Muscle of leg (tissue), 11 donors: Measurements from ENCODE around the gene NFASC. TPM values are rescaled to one million over a fixed set of nuclear protein-coding genes. Genes with fewer than 3 reads are reported as not detected.

Experiments used
- DNase-seq: peaks from one replicate; pipeline ENCODE4 v3.0.0; 2013
- H3K27ac ChIP-seq: one replicate; pipeline ENCODE4 v1.5.1; 2013; ENCODE audit warnings: mild to moderate bottlenecking, low read length, control low read depth
- H3K27me3 ChIP-seq: one replicate; pipeline ENCODE4 v1.6.1; 2013; ENCODE audit warnings: low read length; ENCODE audit not compliant: control insufficient read depth, insufficient read depth
- H3K36me3 ChIP-seq: one replicate; pipeline ENCODE4 v1.6.1; 2013; ENCODE audit warnings: low read length; ENCODE audit not compliant: control insufficient read depth, insufficient read depth
- H3K4me1 ChIP-seq: one replicate; pipeline ENCODE4 v1.6.1; 2013; ENCODE audit warnings: low read length; ENCODE audit not compliant: control insufficient read depth, insufficient read depth
- H3K4me3 ChIP-seq: one replicate; pipeline ENCODE4 v1.5.1; 2013; ENCODE audit warnings: low read length, control low read depth
- H3K9me3 ChIP-seq: replicated peaks from 2 replicates; pipeline ENCODE4 v1.6.1; 2013; ENCODE audit warnings: low read depth, low read length; ENCODE audit not compliant: control insufficient read depth
- WGBS: methylation state at CpG from one replicate; pipeline ENCODE4 v1.1.5; 2013; ENCODE audit warnings: missing lambda C conversion rate; ENCODE audit not compliant: insufficient coverage; 5-methylcytosine and 5-hydroxymethylcytosine counted together
- polyA plus RNA-seq, 8 donors: library from polyadenylated mRNA; unstranded; fragments of 120-200 nt; gene quantifications; one replicate each; pipeline versions ENCODE4 v1.2.1 to v1.2.3, GENCODE V29; 2013; ENCODE audit warnings: inconsistent platforms in 1 of 8, low replicate concordance in 1 of 8; ENCODE audit not compliant: insufficient read length in 8 of 8, insufficient read depth in 1 of 8
- total RNA-seq: library from RNA; stranded (reverse); fragments of 120-200 nt; gene quantifications from one replicate; pipeline ENCODE4 v1.2.4, GENCODE V29; 2013

The NFASC gene
- total and polyA plus RNA-seq, 9 donors = 0.81 to 1.8 (median 1.1) TPM

DNA sequence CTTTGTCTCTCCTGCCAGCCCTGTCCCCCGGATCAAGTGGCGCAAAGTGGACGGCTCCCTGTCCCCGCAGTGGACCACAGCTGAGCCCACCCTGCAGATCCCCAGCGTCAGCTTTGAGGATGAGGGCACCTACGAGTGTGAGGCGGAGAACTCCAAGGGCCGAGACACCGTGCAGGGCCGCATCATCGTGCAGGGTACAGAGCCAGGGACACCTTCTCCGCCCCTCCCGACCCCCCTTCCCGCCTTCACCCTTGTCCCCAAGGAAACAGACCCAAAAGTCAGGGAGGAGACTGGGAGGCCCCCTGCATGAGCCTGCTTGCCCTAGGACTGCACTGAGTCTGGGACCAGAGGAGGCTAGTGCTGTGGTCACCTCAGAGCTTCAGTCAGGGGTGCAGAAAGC is 190.6 kb downstream of the NFASC start:
- DNase-seq = no peak
- Histone ChIP-seq H3K4me3 (no peak overlapping the region), H3K27ac (no peak overlapping the region), H3K36me3 (no peaks in the 10 kb centered on the region), H3K27me3 (peaks cover 2% of the 10 kb centered on the region), H3K9me3 (no peaks in the 10 kb centered on the region), H3K4me1 (peaks cover 4% of the 10 kb centered on the region)
- WGBS = 81% methylated on average over 9 of the region's 14 CpGs

DNA sequence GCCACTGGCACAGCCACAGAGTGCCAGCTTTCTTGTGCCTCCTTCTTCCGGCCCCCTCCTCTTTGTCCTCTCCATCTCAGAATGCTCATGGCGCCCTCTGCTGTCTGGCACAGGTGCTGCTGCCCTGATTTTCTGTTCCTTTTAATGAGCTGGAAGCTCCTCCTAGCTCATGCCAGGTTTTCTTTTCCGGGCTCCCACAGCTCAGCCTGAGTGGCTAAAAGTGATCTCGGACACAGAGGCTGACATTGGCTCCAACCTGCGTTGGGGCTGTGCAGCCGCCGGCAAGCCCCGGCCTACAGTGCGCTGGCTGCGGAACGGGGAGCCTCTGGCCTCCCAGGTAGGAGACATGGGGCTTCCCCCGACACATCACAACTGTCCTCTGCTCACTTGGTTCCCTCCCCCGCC is 191.0 kb downstream of the NFASC start:
- Histone ChIP-seq H3K4me1 (peaks cover 4% of the 10 kb centered on the region), H3K27me3 (peaks cover 2% of the 10 kb centered on the region), H3K27ac (no peak overlapping the region), H3K36me3 (no peaks in the 10 kb centered on the region), H3K4me3 (no peak overlapping the region), H3K9me3 (no peaks in the 10 kb centered on the region)
- DNase-seq = peak; percentile 83
- WGBS = 29% methylated on average over 13 of the region's 13 CpGs

DNA sequence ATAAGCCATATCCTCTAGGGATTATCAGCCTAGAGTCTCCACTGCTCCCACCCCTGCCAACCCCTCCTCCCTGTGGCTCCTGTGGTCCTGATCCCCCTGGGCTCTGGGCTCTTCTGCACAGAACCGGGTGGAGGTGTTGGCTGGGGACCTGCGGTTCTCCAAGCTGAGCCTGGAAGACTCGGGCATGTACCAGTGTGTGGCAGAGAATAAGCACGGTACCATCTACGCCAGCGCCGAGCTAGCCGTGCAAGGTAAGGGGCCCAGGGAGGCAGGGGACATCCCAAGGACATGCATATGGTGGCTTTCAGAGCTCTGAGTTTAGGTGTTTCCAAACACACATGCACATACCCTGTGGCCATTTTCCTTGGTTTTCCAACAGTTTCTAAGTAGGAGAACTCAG is 191.7 kb downstream of the NFASC start:
- H3K27me3 ChIP-seq = peaks cover 2% of the 10 kb centered on the region
- H3K36me3 ChIP-seq = no peaks in the 10 kb centered on the region
- peaks cover 4% of the 10 kb centered on the region for H3K4me1 ChIP-seq
- H3K27ac ChIP-seq = no peak overlapping the region
- no peak for DNase-seq
- no peak overlapping the region for H3K4me3 ChIP-seq
- WGBS = 90% methylated on average over 8 of the region's 8 CpGs
- H3K9me3 ChIP-seq = no peaks in the 10 kb centered on the region

DNA sequence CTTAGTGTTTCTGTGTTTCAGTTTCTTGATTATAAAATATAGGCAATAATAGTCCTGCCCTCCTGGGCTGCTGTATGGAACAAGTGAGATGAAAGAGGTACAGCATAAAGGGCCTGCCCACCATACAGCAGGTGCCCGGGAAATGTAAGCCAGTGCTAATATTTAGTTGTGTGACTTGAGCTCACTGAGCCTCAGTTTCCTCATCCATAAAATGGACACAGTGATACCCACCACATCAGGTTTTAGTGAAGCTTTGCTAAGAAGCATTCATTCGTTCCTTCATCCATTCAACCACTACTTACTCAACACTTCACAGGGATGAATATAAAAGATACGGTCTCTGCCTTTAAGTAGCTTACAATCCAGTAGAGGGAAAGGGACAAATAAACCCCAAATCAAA is 192.2 kb downstream of the NFASC start:
- Histone ChIP-seq H3K27ac (no peak overlapping the region), H3K9me3 (no peaks in the 10 kb centered on the region), H3K4me1 (peaks cover 4% of the 10 kb centered on the region), H3K36me3 (no peaks in the 10 kb centered on the region), H3K4me3 (no peak overlapping the region), H3K27me3 (peaks cover 2% of the 10 kb centered on the region)
- no peak for DNase-seq
- 100% methylated on average over 1 of the region's 3 CpGs for WGBS

DNA sequence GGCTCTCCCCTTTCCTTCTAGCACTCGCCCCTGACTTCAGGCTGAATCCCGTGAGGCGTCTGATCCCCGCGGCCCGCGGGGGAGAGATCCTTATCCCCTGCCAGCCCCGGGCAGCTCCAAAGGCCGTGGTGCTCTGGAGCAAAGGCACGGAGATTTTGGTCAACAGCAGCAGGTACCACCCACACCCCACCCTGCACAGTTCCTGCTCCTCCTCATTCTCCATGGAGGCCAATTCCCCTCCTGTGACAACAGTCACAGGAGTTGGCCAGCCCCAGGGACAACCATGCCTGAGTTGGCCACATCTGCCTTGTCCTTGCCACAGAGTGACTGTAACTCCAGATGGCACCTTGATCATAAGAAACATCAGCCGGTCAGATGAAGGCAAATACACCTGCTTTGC is 193.6 kb downstream of the NFASC start:
- no peak overlapping the region for H3K27ac ChIP-seq
- no peaks in the 10 kb centered on the region for H3K36me3 ChIP-seq
- H3K27me3 ChIP-seq = peaks cover 2% of the 10 kb centered on the region
- DNase-seq = no peak
- 74% methylated on average over 11 of the region's 11 CpGs for WGBS
- H3K4me3 ChIP-seq = no peak overlapping the region
- H3K9me3 ChIP-seq = no peaks in the 10 kb centered on the region
- peaks cover 4% of the 10 kb centered on the region for H3K4me1 ChIP-seq

DNA sequence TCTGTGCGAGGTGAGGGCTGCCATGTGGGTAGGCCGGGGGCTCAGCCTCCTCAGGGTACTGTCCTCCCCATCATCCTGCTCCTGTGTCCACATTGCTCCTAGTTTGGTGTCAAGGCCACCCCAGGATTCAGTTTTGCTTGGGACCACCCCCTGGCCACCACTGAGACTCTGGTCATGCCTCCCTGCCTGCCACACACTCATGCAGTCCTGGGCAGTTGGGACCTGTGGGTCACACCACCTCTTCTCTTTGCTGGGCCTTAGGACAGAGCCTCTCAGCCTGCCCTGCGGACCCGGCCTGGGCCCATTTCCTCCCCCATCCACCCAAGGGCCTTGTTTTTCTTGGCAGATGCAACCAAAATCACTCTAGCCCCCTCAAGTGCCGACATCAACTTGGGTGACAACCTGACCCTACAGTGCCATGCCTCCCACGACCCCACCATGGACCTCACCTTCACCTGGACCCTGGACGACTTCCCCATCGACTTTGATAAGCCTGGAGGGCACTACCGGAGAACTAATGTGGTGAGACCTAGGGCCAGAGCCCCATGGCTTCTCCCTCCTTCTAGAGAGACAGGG is 194.2 kb downstream of the NFASC start:
- peaks cover 4% of the 10 kb centered on the region for H3K4me1 ChIP-seq
- 87% methylated on average over 9 of the region's 9 CpGs for WGBS
- H3K4me3 ChIP-seq = no peak overlapping the region
- H3K27me3 ChIP-seq = peaks cover 2% of the 10 kb centered on the region
- no peaks in the 10 kb centered on the region for H3K9me3 ChIP-seq
- no peak overlapping the region for H3K27ac ChIP-seq
- DNase-seq = no peak
- no peaks in the 10 kb centered on the region for H3K36me3 ChIP-seq

DNA sequence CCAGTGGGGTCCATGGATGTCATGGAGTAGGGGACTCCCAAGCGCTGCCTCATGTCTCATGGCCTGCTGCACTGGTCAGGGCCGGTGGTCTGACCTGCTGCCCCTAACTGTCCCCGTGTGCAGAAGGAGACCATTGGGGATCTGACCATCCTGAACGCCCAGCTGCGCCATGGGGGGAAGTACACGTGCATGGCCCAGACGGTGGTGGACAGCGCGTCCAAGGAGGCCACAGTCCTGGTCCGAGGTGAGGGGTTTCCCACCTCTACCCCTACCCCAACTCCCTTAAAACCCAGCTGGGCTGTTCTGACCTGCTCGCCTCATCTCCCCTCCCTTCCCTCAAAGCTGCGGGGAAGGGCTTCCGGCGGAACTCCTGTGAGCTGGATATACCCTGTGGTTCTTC is 195.0 kb downstream of the NFASC start:
- Histone ChIP-seq H3K27me3 (peaks cover 2% of the 10 kb centered on the region), H3K4me3 (no peak overlapping the region), H3K27ac (no peak overlapping the region), H3K36me3 (no peaks in the 10 kb centered on the region), H3K4me1 (peaks cover 4% of the 10 kb centered on the region), H3K9me3 (no peaks in the 10 kb centered on the region)
- WGBS = 86% methylated on average over 6 of the region's 14 CpGs
- no peak for DNase-seq

DNA sequence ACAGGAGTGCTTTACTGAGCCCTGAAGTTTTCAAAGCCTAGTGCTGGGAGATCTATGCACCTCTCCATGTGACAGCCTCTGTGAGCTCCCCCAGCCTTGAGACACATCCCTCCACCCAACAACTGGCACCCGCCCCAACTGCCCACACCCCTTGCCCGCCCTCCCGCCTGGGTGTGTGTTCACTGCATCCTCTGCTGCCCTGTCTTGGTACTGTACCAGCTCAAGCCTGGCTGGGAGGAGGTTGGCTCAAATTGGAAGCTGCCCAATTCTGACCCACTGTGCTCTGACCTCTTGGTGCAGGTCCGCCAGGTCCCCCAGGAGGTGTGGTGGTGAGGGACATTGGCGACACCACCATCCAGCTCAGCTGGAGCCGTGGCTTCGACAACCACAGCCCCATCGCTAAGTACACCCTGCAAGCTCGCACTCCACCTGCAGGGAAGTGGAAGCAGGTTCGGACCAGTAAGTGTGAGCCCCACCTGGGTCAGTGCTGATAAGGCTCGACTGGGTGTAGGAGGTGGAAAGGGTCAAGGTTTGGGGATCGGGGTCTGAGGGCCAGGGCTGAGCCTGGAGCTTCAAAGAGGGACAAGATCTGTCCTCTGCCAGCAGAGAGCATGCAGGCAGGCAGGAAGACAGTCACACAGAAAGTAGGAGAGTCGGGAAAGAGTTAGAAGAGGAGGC is 195.6 kb downstream of the NFASC start:
- Histone ChIP-seq H3K4me1 (peaks cover 4% of the 10 kb centered on the region), H3K9me3 (no peaks in the 10 kb centered on the region), H3K4me3 (no peak overlapping the region), H3K36me3 (no peaks in the 10 kb centered on the region), H3K27ac (no peak overlapping the region), H3K27me3 (peaks cover 2% of the 10 kb centered on the region)
- WGBS = 75% methylated on average over 10 of the region's 13 CpGs
- DNase-seq = no peak

DNA sequence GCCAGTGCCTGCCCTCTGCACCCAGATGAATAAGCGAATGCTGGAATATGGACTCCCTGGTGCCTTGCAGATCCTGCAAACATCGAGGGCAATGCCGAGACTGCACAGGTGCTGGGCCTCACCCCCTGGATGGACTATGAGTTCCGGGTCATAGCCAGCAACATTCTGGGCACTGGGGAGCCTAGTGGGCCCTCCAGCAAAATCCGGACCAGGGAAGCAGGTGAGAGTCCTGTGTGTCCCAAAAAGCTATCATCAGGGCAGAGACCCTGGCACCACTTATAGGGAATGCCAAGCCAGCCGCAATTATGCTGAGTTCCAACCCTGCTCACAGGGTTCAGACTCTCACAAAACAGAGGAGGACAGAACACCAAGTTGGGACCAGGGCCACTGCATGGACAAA is 196.4 kb downstream of the NFASC start:
- Histone ChIP-seq H3K9me3 (no peaks in the 10 kb centered on the region), H3K36me3 (no peaks in the 10 kb centered on the region), H3K27me3 (peaks cover 2% of the 10 kb centered on the region), H3K4me3 (no peak overlapping the region), H3K4me1 (no peaks in the 10 kb centered on the region), H3K27ac (no peak overlapping the region)
- DNase-seq = no peak
- 87% methylated on average over 6 of the region's 6 CpGs for WGBS

DNA sequence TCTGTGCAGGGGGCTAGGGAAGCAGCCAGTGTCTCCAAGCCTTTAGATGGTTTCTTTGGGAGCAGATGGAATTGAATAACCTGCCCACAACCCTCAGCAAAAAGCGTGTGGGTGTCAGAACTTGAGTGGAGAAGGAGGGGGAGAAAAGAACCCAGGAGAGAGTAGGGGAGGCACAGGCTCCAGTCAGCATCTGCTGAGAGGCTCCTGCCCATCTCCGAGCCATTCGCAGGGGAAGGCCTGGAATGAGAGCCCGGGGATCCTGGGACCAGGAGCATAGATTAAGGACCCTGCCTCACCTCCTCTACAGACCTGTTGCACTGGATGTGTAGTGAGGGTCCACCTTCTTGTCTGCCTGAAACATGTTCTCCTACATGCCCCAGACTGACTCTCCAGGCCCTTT is 197.3 kb downstream of the NFASC start:
- no peak overlapping the region for H3K4me3 ChIP-seq
- H3K4me1 ChIP-seq = no peaks in the 10 kb centered on the region
- DNase-seq = no peak
- WGBS = no CpG with 5 or more reads among the region's 4 CpGs
- no peaks in the 10 kb centered on the region for H3K36me3 ChIP-seq
- H3K9me3 ChIP-seq = no peaks in the 10 kb centered on the region
- peaks cover 2% of the 10 kb centered on the region for H3K27me3 ChIP-seq
- no peak overlapping the region for H3K27ac ChIP-seq
